ENCODE results near the gene MAGEB4.

DNA sequence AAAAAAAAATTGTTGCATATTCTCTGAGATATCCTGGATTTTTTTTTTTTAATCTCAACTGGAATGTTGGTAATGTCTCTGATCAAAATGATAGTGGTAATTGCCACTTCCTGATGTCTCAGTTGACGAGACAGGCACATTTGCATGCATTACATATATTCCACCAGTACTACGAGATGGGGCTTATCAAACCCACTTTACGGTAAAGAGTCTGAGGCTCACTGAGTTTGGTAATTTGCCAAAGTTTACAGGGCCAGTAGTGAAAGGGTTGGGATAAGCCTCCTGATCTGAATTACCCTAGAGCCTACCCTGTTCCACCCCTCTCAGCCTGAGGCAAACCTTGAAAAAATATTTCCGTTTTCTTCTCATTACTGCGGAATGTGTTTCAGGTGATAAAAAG is 21.1 kb upstream of the MAGEB4 start:
- TF ChIP-seq USF1 (CRISPR knock-in tag; IDR thresholded peaks at IDR 0.05): no peak
- no peak for TF ChIP-seq CBFB (CRISPR knock-in tag; IDR thresholded peaks at IDR 0.05; ENCODE audit: low read depth)
- no peak for TF ChIP-seq ZMAT4 (CRISPR knock-in tag; IDR thresholded peaks at IDR 0.05)
- TF ChIP-seq E2F5 (CRISPR knock-in tag; IDR thresholded peaks at IDR 0.05): no peak
